ENCODE data around the gene PITPNM3.

The PITPNM3 gene

DNA sequence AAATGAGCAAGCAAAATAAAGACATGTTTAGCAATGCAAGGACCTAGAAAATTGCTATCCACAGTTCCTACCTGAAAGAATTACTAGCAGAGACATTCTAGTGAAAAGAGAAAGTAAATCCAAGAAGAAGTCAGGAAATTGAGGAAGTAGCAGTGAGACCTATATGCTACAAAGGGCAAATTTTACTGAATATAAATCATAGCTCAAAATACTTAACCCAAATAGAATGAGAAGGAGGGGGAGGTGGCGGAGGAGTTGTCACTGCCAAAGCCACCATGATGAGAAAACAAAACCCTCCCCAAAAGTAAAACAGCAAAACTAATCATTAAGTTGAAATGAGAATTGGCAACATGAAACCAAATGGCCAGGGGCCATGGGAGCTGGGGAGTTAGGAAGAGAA, 39.3 kb downstream of the PITPNM3 start:
- H3K9me3 Mint-ChIP-seq, result no peaks in the 10 kb centered on the region
- intact Hi-C loops (cut with micrococcal nuclease), result no loop called here
- H3K4me1 Mint-ChIP-seq (ENCODE audit: low read depth), result peaks cover 8% of the 10 kb centered on the region
- no peaks in the 10 kb centered on the region for H3K36me3 Mint-ChIP-seq (ENCODE audit: low read depth)
- peaks cover 4% of the 10 kb centered on the region for H3K27me3 Mint-ChIP-seq
- no peak overlapping the region for H3K27ac Mint-ChIP-seq
- H3K4me3 Mint-ChIP-seq, result no peak overlapping the region

DNA sequence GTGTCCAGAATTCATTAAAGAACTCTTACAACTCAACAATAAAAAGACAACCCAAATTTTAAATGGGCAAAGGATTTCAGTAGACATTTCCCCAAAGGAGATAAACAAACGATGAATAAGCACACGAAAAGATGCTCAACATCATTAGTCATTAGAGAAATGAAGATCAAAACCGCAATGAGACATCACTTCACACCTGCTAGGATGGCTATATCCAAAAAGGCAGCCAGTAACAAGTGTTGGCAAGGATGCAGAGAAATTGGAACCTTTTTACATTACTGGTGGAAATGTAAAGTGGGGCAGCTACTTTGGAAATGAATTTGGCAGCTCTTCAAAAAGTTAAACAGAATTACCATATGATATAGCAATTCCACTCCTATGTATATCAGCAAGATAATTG, 42.0 kb downstream of the PITPNM3 start:
- Mint-ChIP-seq H3K27ac (no peak overlapping the region), H3K4me1 (ENCODE audit: low read depth) (peaks cover 8% of the 10 kb centered on the region), H3K4me3 (no peak overlapping the region), H3K27me3 (peaks cover 8% of the 10 kb centered on the region), H3K36me3 (ENCODE audit: low read depth) (no peaks in the 10 kb centered on the region), H3K9me3 (no peaks in the 10 kb centered on the region)
- intact Hi-C loops (cut with micrococcal nuclease), result no loop called here

DNA sequence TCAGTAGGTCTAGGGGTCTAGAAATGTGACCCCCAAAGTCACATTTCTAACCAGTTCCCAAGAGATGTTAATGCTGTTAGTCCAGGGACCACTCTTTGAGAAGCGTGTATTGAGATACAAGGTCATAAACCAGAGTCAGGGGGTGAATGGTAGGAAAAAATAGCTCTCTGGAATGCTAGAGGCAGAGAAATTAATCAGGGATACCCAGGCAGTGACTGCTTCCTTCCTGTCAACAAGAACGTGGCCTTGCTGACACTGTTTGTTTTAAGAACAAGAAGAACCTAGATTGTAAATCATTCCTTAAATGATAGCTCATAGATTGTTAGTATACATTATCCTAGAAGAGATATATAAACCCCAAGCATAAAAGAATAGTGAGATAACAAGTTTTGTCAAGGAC, 43.8 kb downstream of the PITPNM3 start:
- no peaks in the 10 kb centered on the region for H3K36me3 Mint-ChIP-seq (ENCODE audit: low read depth)
- no peak overlapping the region for H3K27ac Mint-ChIP-seq
- intact Hi-C loops (cut with micrococcal nuclease), result no loop called here
- H3K4me1 Mint-ChIP-seq (ENCODE audit: low read depth), result peaks cover 8% of the 10 kb centered on the region
- no peaks in the 10 kb centered on the region for H3K9me3 Mint-ChIP-seq
- no peak overlapping the region for H3K4me3 Mint-ChIP-seq
- peaks cover 8% of the 10 kb centered on the region for H3K27me3 Mint-ChIP-seq

DNA sequence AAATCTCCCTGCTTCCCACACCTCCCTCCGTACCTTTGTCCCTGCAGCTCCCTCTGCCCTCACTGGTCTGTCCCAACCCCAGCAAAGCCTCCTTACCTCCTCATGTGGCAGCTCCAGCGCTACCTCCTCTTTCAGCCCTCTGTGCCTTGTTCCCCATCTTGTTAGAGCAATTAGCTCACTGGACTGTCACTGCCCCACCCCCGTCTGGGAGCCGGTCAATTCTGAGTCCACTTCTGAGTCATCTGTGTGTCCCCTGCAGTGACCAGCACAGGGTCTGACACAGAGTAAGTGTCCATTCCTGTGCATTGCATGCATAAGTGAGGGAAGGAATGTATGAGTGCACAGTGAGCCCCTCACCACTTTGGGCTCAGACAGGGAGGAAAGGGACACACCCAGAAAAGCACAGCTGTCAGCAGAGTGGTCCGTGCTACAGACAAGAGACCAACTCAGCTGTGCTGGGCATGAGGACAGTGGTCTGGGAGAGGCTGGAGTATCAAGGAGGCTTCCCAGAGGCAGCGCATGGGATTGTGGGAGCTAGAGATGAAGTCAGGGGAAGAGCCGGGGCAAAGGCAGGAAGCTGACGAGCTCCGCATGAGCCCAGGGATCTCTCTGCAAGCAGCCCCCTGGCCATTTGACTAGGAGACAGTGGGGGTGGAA, 45.9 kb downstream of the PITPNM3 start:
- Mint-ChIP-seq H3K27me3 (peaks cover 8% of the 10 kb centered on the region), H3K27ac (no peak overlapping the region), H3K4me1 (ENCODE audit: low read depth) (no peaks in the 10 kb centered on the region), H3K4me3 (no peak overlapping the region), H3K36me3 (ENCODE audit: low read depth) (no peaks in the 10 kb centered on the region), H3K9me3 (no peaks in the 10 kb centered on the region)
- intact Hi-C loops (cut with micrococcal nuclease), result no loop called here

DNA sequence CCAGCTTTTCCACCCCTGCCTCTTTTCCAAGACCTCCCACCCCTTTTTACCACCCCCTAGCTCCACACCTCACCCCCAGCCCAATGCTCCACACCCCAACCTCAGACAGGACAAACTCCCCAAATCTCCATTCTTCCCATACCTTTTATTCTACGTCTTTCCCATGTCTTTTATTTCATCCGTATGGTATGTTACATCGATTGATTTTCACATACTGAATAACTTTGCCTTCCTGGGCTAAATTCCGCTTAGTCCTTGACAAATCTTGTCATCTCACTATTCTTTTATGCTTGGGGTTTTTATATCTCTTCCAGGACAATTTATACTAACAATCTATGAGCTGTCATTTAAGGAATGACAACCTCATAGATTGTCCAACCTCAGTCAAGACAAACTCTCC, 46.4 kb downstream of the PITPNM3 start:
- Mint-ChIP-seq H3K27me3 (peaks cover 8% of the 10 kb centered on the region), H3K4me3 (no peak overlapping the region), H3K4me1 (ENCODE audit: low read depth) (no peaks in the 10 kb centered on the region), H3K36me3 (ENCODE audit: low read depth) (no peaks in the 10 kb centered on the region), H3K9me3 (no peaks in the 10 kb centered on the region), H3K27ac (no peak overlapping the region)
- intact Hi-C loops (cut with micrococcal nuclease), result no loop called here

DNA sequence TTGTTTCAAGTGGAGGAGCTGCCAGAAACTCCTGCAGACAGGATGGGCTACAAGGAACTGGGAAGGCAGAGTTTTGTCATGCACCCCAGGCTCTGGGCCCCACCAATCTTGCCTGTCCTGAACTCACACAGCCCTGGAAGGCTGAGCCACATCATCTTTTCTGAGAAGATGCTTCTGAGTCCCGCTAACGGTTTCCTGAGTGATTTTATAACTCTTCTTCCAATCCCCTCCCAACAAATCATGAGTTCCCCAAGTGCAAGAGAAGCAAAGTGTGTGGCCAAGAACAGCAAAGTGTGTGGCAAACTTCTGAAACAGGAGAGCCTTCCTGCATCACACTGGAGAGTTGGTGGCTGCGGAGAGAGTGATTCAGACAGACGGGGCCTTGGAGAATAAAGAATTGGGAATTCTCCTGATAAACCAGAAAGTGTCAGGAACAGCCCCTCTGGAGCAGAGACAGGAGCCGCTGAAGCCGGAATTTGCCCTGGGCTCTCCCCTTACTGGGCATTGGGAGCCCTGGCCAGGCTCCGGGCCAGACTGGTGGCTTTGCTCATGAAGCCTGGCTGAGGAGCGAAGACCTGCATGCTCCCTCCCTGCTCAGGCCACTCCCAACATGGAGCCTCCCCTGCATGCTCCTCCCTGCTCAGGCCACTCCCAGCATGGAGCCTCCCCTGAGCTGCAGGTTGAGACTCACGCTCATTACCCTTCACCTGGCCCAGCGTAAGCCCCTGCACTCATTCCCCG, 47.2 kb downstream of the PITPNM3 start:
- Mint-ChIP-seq H3K36me3 (ENCODE audit: low read depth) (no peaks in the 10 kb centered on the region), H3K27me3 (peaks cover 6% of the 10 kb centered on the region), H3K4me3 (no peak overlapping the region), H3K27ac (no peak overlapping the region), H3K4me1 (ENCODE audit: low read depth) (no peaks in the 10 kb centered on the region), H3K9me3 (no peaks in the 10 kb centered on the region)
- intact Hi-C loops (cut with micrococcal nuclease), result no loop called here

DNA sequence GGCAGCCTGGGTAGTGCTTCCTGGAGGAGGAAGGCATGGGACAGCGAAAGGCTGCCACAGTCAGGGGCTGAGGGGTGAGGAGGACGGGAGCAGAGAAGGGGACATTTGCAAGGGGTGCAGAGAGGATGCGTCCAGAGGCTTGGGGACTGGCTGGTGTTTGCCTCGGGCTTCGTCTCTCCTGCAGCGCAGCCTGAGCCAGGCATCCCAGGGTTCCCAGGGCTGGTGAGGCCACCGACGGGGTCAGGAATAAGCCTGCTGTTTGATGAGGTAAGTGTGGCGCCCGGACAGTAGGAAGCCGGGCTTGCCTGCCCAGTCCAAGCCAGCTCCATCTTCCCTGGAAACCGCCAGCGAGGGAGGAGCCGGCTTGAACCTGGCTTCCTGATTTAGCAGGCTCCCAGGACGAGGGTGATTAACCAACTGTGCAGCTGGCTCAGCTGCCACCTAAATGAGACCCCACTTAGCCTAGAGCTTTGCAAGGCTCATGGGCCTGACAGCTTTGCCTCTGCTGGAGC, 47.8 kb downstream of the PITPNM3 start:
- Mint-ChIP-seq H3K36me3 (ENCODE audit: low read depth) (no peaks in the 10 kb centered on the region), H3K9me3 (no peaks in the 10 kb centered on the region), H3K4me3 (no peak overlapping the region), H3K27me3 (peaks cover 6% of the 10 kb centered on the region), H3K4me1 (ENCODE audit: low read depth) (no peaks in the 10 kb centered on the region), H3K27ac (no peak overlapping the region)
- intact Hi-C loops (cut with micrococcal nuclease), result no loop called here

DNA sequence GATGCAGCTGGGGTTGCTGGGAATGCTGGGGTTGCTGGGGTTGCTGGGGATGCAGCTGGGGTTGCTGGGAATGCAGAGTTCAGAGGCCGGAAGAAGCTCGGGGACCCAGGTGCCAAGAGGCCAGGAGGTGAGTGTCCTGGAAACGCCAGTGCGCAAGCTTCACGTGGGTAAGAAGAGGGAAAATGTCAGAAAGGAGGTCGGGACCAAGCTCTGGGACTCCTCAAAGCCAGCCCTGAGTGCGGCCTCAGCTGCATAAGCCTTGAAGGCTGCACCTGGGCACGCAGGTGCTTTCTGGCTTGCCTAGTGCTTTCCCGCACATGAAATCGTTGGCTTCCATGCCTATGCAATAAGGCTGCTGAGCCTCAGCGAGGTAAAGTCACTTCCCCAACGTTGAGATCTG, 48.3 kb downstream of the PITPNM3 start:
- H3K4me3 Mint-ChIP-seq, result no peak overlapping the region
- no peaks in the 10 kb centered on the region for H3K4me1 Mint-ChIP-seq (ENCODE audit: low read depth)
- intact Hi-C loops (cut with micrococcal nuclease), result no loop called here
- H3K27ac Mint-ChIP-seq, result no peak overlapping the region
- H3K36me3 Mint-ChIP-seq (ENCODE audit: low read depth), result no peaks in the 10 kb centered on the region
- peaks cover 4% of the 10 kb centered on the region for H3K27me3 Mint-ChIP-seq
- no peaks in the 10 kb centered on the region for H3K9me3 Mint-ChIP-seq

DNA sequence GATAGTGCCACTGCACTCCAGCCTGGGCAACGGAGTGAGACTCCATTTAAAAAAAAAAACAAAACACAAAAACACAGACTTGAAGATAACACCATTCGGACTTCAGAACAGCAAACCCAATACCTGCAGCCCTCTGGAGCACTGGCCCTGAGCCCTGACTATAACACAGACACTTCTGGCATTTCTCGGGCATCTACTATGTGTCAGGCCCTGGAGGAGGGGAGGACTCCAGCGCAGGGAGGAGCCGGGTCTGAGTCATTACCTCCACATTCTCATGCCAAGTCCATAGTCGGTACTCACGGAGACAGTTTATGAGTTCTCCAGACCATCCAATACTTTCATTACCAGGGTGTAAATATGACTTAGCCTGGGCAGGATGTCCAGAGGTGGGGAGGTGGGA, 48.8 kb downstream of the PITPNM3 start:
- no peaks in the 10 kb centered on the region for H3K36me3 Mint-ChIP-seq (ENCODE audit: low read depth)
- no peak overlapping the region for H3K27ac Mint-ChIP-seq
- H3K4me3 Mint-ChIP-seq, result no peak overlapping the region
- H3K9me3 Mint-ChIP-seq, result no peaks in the 10 kb centered on the region
- intact Hi-C loops (cut with micrococcal nuclease), result no loop called here
- H3K4me1 Mint-ChIP-seq (ENCODE audit: low read depth), result no peaks in the 10 kb centered on the region
- H3K27me3 Mint-ChIP-seq, result peaks cover 4% of the 10 kb centered on the region

DNA sequence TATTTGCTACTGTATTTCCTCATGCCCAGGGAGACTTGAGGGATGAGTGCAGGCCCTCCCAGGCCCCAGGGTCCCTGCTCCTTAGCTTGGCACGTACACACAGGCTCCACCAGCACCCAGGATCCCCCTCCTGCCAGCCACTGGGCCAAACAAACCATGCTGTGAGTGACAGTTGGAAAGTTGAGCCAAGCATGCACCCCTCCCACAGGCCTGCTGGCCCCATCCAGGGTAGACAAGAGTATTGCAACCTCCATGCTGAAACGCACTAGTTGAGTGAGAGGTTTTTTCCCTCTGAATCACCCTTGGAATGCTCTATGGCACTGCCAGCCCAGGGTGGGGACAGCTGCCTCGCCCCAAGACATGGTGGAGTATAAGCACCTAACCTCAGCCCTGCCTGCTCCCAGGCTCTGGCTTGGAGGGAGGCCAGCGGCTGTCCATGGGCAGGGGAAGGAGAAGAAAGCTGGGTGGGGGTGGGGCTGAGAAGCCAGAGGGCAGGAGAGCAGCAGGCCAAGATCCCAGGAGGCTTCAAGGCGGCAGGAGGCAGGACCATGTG, 49.6 kb downstream of the PITPNM3 start:
- Mint-ChIP-seq H3K36me3 (ENCODE audit: low read depth) (no peaks in the 10 kb centered on the region), H3K27ac (no peak overlapping the region), H3K4me3 (no peak overlapping the region), H3K9me3 (no peaks in the 10 kb centered on the region), H3K4me1 (ENCODE audit: low read depth) (no peaks in the 10 kb centered on the region), H3K27me3 (peaks cover 3% of the 10 kb centered on the region)
- intact Hi-C loops (cut with micrococcal nuclease), result no loop called here

DNA sequence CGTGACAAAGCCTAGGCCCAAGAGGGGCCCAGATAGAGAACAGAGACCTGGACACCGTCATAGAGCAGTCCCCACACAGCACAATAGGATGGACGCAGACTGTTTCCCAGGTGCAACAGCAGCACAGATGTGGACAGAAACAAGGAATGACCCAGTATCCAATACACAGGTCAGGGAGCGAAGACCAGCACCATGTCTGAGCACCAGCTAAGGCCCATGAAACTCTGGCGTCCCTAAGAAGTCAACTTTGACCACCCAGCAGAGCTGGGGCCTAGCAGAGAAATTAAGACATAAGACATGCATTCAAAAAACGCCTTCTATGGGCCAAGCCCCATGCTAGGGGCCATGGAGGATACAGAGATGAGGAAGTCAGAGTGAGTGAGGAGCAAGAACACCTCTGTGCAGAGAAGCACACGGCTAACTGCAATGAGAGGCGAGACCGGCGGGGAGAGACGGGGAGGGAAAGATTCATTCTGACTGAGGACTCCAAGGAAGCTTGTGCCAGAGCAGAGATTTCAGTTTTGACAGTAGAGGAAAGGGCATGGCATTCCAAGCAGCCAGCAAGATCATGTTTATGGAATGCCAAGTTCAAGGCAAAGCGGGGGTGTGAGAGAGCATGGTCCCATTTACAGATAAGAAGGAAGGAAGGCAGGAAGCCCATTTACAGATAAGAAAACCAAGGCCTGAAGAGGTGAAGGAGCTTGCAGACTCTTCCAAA, 50.8 kb downstream of the PITPNM3 start:
- intact Hi-C loops (cut with micrococcal nuclease), result no loop called here
- Mint-ChIP-seq H3K4me3 (no peak overlapping the region), H3K9me3 (no peaks in the 10 kb centered on the region)

DNA sequence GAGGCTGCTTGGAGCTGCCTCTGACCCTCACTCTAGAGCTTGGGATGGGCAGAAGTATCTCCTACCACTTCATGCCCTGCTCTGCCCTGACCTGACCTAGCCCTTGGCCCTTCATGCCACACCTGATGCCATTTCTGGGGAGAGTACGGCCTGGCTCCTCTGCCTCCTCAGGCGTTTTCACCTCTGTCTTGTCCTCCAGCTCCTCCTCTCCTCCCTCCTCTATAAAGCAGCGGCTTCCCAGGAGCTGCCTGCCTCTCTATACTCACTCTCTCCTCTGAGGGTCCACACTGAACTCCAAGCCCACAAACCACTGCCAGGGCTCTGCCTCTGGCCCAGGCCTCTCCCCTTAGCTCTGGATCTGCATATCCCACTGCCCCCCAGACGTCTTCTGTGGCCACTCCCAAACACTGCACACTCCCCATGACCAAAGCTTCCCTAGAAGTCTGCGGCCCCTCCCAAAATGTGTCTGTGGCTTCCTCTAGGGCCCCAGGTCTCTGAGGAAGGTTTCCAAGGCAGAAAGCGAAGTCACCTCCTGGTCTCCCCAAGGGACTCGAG, 52.6 kb downstream of the PITPNM3 start:
- no peaks in the 10 kb centered on the region for H3K9me3 Mint-ChIP-seq
- intact Hi-C loops (cut with micrococcal nuclease), result no loop called here

More for the DNA sequence above, 50.8 kb downstream of the PITPNM3 start:
- H3K27me3 Mint-ChIP-seq, result peaks cover 2% of the 10 kb centered on the region
- no peaks in the 10 kb centered on the region for H3K36me3 Mint-ChIP-seq (ENCODE audit: low read depth)
- H3K27ac Mint-ChIP-seq, result no peak overlapping the region
- H3K4me1 Mint-ChIP-seq (ENCODE audit: low read depth), result no peaks in the 10 kb centered on the region

DNA sequence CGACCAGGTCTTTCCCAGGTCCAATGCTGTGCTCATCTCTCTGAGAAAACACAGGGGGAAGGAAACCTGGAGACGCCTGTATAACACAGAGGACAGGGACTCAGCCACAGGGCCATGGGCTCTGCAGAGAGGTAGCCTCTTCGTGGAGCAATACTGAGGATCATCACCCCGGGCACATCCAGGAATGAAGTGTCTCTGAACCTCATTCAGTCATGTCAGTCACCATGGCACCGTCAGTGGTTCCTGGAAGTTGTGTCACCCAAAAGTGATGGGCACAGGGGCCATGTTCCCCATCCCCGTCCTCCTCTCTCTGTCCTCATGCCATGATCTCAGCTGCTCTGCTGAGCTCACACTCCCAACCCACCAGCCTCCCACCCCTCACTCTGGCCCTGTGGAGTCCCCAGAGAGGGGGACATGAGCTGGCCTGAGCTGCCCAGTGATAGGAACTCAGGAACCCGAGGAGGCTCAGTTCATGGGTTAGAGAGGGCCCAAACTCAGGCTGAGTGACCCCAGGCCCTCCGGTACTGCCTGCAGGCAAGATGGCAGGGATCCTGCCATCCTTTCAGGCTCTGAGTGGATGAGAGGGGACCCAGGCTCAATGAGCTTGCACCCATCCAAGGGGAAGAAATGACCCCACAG, 53.4 kb downstream of the PITPNM3 start:
- Mint-ChIP-seq H3K4me1 (ENCODE audit: low read depth) (no peaks in the 10 kb centered on the region), H3K27me3 (peaks cover 14% of the 10 kb centered on the region), H3K36me3 (ENCODE audit: low read depth) (no peaks in the 10 kb centered on the region), H3K9me3 (no peaks in the 10 kb centered on the region), H3K27ac (no peak overlapping the region), H3K4me3 (no peak overlapping the region)
- intact Hi-C loops (cut with micrococcal nuclease), result no loop called here

More for the DNA sequence above, 52.6 kb downstream of the PITPNM3 start:
- H3K4me3 Mint-ChIP-seq, result no peak overlapping the region
- no peaks in the 10 kb centered on the region for H3K4me1 Mint-ChIP-seq (ENCODE audit: low read depth)
- H3K27me3 Mint-ChIP-seq, result peaks cover 7% of the 10 kb centered on the region
- H3K27ac Mint-ChIP-seq, result no peak overlapping the region
- H3K36me3 Mint-ChIP-seq (ENCODE audit: low read depth), result no peaks in the 10 kb centered on the region
